HepG2 (cell line): Measurements from ENCODE around the gene SIRT5. TPM values are rescaled to one million over a fixed set of nuclear protein-coding genes. Genes with fewer than 3 reads are reported as not detected.

Experiments
- BATF2 ChIP-seq: sonication (generic); formaldehyde crosslinking; IDR thresholded peaks from 2 replicates; pipeline ENCODE4 v1.8.0; 2022; ENCODE audit warnings: mild to moderate bottlenecking, missing genetic modification reagents, moderate library complexity
- DBP ChIP-seq: sonication (generic); formaldehyde crosslinking; IDR thresholded peaks from 2 replicates; pipeline ENCODE4 v1.4.0; 2020; ENCODE audit warnings: missing genetic modification reagents; ENCODE audit errors: not compliant biosample characterization
- ELF1 ChIP-seq: sonication (generic); formaldehyde crosslinking; IDR thresholded peaks from 2 replicates; pipeline ENCODE4 v1.4.0; 2020; ENCODE audit warnings: missing genetic modification reagents
- JARID2 ChIP-seq: sonication (generic); formaldehyde crosslinking; IDR thresholded peaks from 2 replicates; pipeline ENCODE4 v1.8.1; 2023; ENCODE audit warnings: missing genetic modification reagents, inconsistent platforms; ENCODE audit not compliant: insufficient replicate concordance
- KAT2B ChIP-seq: fragments of 150-350 bp; IDR thresholded peaks from 2 replicates; pipeline ENCODE4 v1.6.1; 2014; ENCODE audit warnings: low read depth, low read length, borderline replicate concordance
- KLF6 ChIP-seq: IDR thresholded peaks from 2 replicates; pipeline ENCODE4 v1.8.0; 2016; ENCODE audit warnings: missing biosample characterization, missing genetic modification reagents
- MEIS2 ChIP-seq: sonication (generic); formaldehyde crosslinking; IDR thresholded peaks from 2 replicates; pipeline ENCODE4 v1.9.0; 2021; ENCODE audit warnings: mild to moderate bottlenecking, missing genetic modification reagents
- NFE2 ChIP-seq: sonication (generic); formaldehyde crosslinking; IDR thresholded peaks from 2 replicates; pipeline ENCODE4 v1.4.0; 2020; ENCODE audit warnings: missing genetic modification reagents
- NFE2L2 ChIP-seq: fragments of 150-350 bp; IDR thresholded peaks from 2 replicates; pipeline ENCODE4 v1.6.1; 2014; ENCODE audit warnings: low read length
- PHF5A ChIP-seq: IDR thresholded peaks from one replicate; pipeline ENCODE4 v1.6.1; 2018; ENCODE audit warnings: low read depth, missing genetic modification reagents; ENCODE audit not compliant: unreplicated experiment
- POLR2AphosphoS2 ChIP-seq: IDR thresholded peaks from 2 replicates; pipeline ENCODE4 v1.6.1; 2011; ENCODE audit warnings: low read depth, low read length, improper control_type of control experiment
- PRDM10 ChIP-seq: sonication (generic); formaldehyde crosslinking; IDR thresholded peaks from 2 replicates; pipeline ENCODE4 v1.4.0; 2020; ENCODE audit warnings: low read depth, missing genetic modification reagents
- SATB2 ChIP-seq: sonication (generic); formaldehyde crosslinking; IDR thresholded peaks from 2 replicates; pipeline ENCODE4 v1.5.0; 2020; ENCODE audit warnings: missing genetic modification reagents
- STAT5B ChIP-seq: sonication (generic); formaldehyde crosslinking; IDR thresholded peaks from 2 replicates; pipeline ENCODE4 v1.4.0; 2020; ENCODE audit warnings: missing genetic modification reagents
- TCF7 ChIP-seq: sonication (generic); IDR thresholded peaks from 2 replicates; pipeline ENCODE4 v1.6.1; 2016; ENCODE audit warnings: antibody characterized with exemption, low read depth
- ZNF44 ChIP-seq: sonication (generic); formaldehyde crosslinking; IDR thresholded peaks from 2 replicates; pipeline ENCODE4 v1.5.1; 2020; ENCODE audit warnings: mild to moderate bottlenecking, missing genetic modification reagents
- ZNF446 ChIP-seq: sonication (generic); formaldehyde crosslinking; IDR thresholded peaks from 2 replicates; pipeline ENCODE4 v1.5.0; 2020; ENCODE audit warnings: mild to moderate bottlenecking, missing genetic modification reagents
- ZNF513 ChIP-seq: sonication (generic); formaldehyde crosslinking; conservative IDR thresholded peaks from 2 replicates; pipeline ENCODE4 v1.5.0; 2020; ENCODE audit warnings: missing genetic modification reagents
- ZNF761 ChIP-seq: sonication (generic); formaldehyde crosslinking; conservative IDR thresholded peaks from 2 replicates; pipeline ENCODE4 v1.4.0; 2020; ENCODE audit warnings: mild to moderate bottlenecking, missing genetic modification reagents
- polyA plus RNA-seq, 8 experiments: library from polyadenylated mRNA; depleted of rRNA in 3 of 8; stranded (reverse) in 7 of 8; unstranded in 1 of 8; fragments of >200 nt; fragmentation: Illumina TruSeq in 4 of 8; extraction: Trizol in 4 of 8; gene quantifications; 2 replicates each; pipeline versions ENCODE4 v1.2.1 to v1.2.3, GENCODE V29; 2011 to 2016; ENCODE audit warnings: low read depth in 4 of 8, missing spikeins in 1 of 8, mixed read lengths in 1 of 8; ENCODE audit not compliant: insufficient read depth in 1 of 8
- total RNA-seq, 5 experiments: library from RNA; depleted of rRNA; stranded (reverse); fragments of >200 nt; fragmentation: Illumina TruSeq; extraction: Trizol; gene quantifications; 2 replicates each; pipeline ENCODE4 v1.2.3, GENCODE V29; 2016; ENCODE audit warnings: low read depth in 1 of 5
- TF ChIP-seq, protein P1 (sequence below): IDR thresholded peaks from 2 replicates; pipeline ENCODE4 v1.6.1; 2016; ENCODE audit warnings: missing genetic modification reagents, missing compliant biosample characterization
- TF ChIP-seq, protein P2 (sequence below): fragments of 450-650 bp; IDR thresholded peaks from 2 replicates; pipeline ENCODE4 v1.6.1; 2016

Gene SIRT5
- total and polyA plus RNA-seq, 2 of the 13 experiments (the other 11 are each of a cell fraction or from before 2014, with no cell fraction given): 14.1 to 16.6 TPM

DNA sequence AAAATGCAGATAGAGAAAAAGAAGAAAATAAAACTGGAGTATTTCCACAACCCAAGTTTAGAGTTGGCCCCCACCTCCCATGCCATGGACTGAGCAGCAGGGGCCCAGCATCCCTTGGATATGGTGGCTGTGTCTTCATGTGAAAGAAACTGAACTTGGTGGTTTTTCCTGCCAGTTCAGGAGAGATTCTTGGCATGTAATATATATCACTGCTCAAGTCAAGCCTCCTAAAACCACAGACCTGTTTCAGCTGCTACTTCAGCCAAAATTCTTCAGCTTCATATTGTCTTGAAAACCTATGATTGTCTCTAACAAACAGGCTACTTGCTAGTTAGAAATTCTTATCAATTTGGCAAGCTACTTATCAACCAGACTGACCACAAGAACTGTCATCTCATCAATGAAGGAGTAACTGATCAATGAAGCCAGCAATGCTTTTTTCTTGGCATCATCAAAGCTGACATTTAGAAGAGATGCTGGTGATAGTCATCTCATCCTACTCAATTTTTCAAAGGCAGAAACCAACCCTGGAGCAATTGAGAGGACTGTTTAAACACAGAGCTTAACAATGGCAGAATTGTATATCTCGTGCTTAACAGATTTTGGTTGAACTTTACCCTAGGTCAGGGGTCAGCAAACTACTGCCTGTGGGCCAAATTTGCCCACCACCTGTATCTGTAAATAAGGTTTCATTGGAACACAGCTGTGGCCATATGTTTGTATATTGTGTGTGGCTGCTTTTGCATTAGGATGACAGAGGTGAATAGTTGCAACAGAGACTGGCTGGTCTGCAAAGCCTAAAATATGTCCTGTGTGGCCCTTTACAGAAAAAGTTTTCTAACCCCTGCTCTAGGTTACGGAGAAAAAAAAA, 30.4 kb downstream of the SIRT5 start (continued):
- TF ChIP-seq, protein P1, sequence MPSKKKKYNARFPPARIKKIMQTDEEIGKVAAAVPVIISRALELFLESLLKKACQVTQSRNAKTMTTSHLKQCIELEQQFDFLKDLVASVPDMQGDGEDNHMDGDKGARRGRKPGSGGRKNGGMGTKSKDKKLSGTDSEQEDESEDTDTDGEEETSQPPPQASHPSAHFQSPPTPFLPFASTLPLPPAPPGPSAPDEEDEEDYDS (CRISPR knock-in tag): peak; percentile 65; the same call in 1 of the 2 replicates
- TF ChIP-seq NFE2L2: no peak
- TF ChIP-seq MEIS2 (CRISPR knock-in tag): peak; percentile 99
- no peak for TF ChIP-seq BATF2 (CRISPR knock-in tag)
- no peak for TF ChIP-seq JARID2 (CRISPR knock-in tag)
- peak; percentile 37; the same call in 1 of the 2 replicates for TF ChIP-seq ELF1 (CRISPR knock-in tag)
- no peak for TF ChIP-seq ZNF446
- TF ChIP-seq NFE2 (CRISPR knock-in tag): no peak
- TF ChIP-seq, protein P2, sequence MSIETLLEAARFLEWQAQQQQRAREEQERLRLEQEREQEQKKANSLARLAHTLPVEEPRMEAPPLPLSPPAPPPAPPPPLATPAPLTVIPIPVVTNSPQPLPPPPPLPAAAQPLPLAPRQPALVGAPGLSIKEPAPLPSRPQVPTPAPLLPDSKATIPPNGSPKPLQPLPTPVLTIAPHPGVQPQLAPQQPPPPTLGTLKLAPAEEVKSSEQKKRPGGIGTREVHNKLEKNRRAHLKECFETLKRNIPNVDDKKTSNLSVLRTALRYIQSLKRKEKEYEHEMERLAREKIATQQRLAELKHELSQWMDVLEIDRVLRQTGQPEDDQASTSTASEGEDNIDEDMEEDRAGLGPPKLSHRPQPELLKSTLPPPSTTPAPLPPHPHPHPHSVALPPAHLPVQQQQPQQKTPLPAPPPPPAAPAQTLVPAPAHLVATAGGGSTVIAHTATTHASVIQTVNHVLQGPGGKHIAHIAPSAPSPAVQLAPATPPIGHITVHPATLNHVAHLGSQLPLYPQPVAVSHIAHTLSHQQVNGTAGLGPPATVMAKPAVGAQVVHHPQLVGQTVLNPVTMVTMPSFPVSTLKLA: peak; percentile 72
- no peak for TF ChIP-seq KAT2B
- TF ChIP-seq STAT5B (CRISPR knock-in tag): peak; percentile 67; the same call in 1 of the 2 replicates
- TF ChIP-seq SATB2: no peak
- peak; percentile 71; the same call in 1 of the 2 replicates for TF ChIP-seq PRDM10 (CRISPR knock-in tag)
- TF ChIP-seq DBP (CRISPR knock-in tag): no peak
- TF ChIP-seq POLR2AphosphoS2: no peak
- TF ChIP-seq TCF7: peak; percentile 100
- peak; percentile 97 for TF ChIP-seq PHF5A (CRISPR knock-in tag)
- peak; percentile 77 for TF ChIP-seq KLF6 (CRISPR knock-in tag)
- TF ChIP-seq ZNF44: no peak
- peak; percentile 93 for TF ChIP-seq ZNF761 (CRISPR knock-in tag)
- TF ChIP-seq ZNF513 (CRISPR knock-in tag): no peak
